HEK293 (cell line): ENCODE results near the gene ZNF319.

Experiments
- CTCF ChIA-PET: fragments of 350-600 bp; formaldehyde crosslinking; extraction: SDS; loops from one replicate; lab custom pipeline; 2021; ENCODE audit warnings: antibody characterized with exemption; lab: Yijun Ruan, JAX
- POLR2A ChIA-PET: fragments of 300-600 bp; formaldehyde crosslinking; extraction: SDS; loops from one replicate; lab custom pipeline; 2020; ENCODE audit warnings: antibody characterized with exemption, inconsistent platforms; lab: Yijun Ruan, JAX
- H3K27ac ChIP-seq: fragments of 200-500 bp; sonication (Bioruptor generic); 2 replicates; pipeline ENCODE4 v1.5.1; 2014; ENCODE audit warnings: low read depth, low read length, control low read depth, inconsistent platforms; ENCODE audit errors: extremely low read depth
- H3K36me3 ChIP-seq, 2 experiments: fragments of 200-500 bp in 1 of 2; sonication (Bioruptor generic) in 1 of 2; 1 replicate in 1 of 2; 2 replicates in 1 of 2; pipeline ENCODE4 v1.5.1; 2014 to 2017; ENCODE audit warnings: inconsistent platforms in 2 of 2, low read length in 2 of 2; ENCODE audit not compliant: control insufficient read depth in 2 of 2, insufficient read depth in 1 of 2
- H3K4me1 ChIP-seq: fragments of 200-500 bp; sonication (Bioruptor generic); 2 replicates; pipeline ENCODE4 v1.5.1; 2014; ENCODE audit warnings: mild to moderate bottlenecking, low read length, inconsistent platforms; ENCODE audit not compliant: control insufficient read depth, insufficient read depth
- H3K4me3 ChIP-seq: 2 replicates; pipeline ENCODE4 v1.5.1; 2011; ENCODE audit warnings: low read depth, mild to moderate bottlenecking, control low read depth, low read length, moderate library complexity
- H3K9me3 ChIP-seq: fragments of 200-500 bp; sonication (Bioruptor generic); 2 replicates; pipeline ENCODE4 v1.5.1; 2014; ENCODE audit warnings: low read depth, low read length, inconsistent platforms; ENCODE audit not compliant: control insufficient read depth, insufficient read depth
- MYNN ChIP-seq: fragments of 450-650 bp; formaldehyde crosslinking; IDR thresholded peaks from 2 replicates; pipeline ENCODE4 v1.5.1; 2016; ENCODE audit warnings: missing biosample characterization, missing genetic modification characterization, borderline replicate concordance
- YY1 ChIP-seq: fragments of 450-650 bp; formaldehyde crosslinking; IDR thresholded peaks from 2 replicates; pipeline ENCODE4 v1.5.1; 2018; ENCODE audit warnings: missing biosample characterization, missing genetic modification characterization
- ZFP3 ChIP-seq: fragments of 450-650 bp; formaldehyde crosslinking; IDR thresholded peaks from 2 replicates; pipeline ENCODE4 v1.5.1; 2016; ENCODE audit warnings: low read depth, missing biosample characterization, missing genetic modification characterization
- ZFP37 ChIP-seq: fragments of 450-650 bp; formaldehyde crosslinking; IDR thresholded peaks from 2 replicates; pipeline ENCODE4 v1.5.1; 2016; ENCODE audit warnings: missing biosample characterization, missing genetic modification characterization
- ZNF366 ChIP-seq: fragments of 450-650 bp; formaldehyde crosslinking; conservative IDR thresholded peaks from 2 replicates; pipeline ENCODE4 v1.5.1; 2016; ENCODE audit warnings: missing biosample characterization, missing genetic modification characterization
- ZNF433 ChIP-seq: fragments of 450-650 bp; formaldehyde crosslinking; IDR thresholded peaks from 2 replicates; pipeline ENCODE4 v1.5.1; 2016; ENCODE audit warnings: missing biosample characterization, missing genetic modification characterization, low read depth
- ZNF48 ChIP-seq: fragments of 450-650 bp; formaldehyde crosslinking; IDR thresholded peaks from 2 replicates; pipeline ENCODE4 v1.5.1; 2016; ENCODE audit warnings: missing biosample characterization, missing genetic modification characterization
- ZNF501 ChIP-seq: fragments of 450-650 bp; formaldehyde crosslinking; IDR thresholded peaks from 2 replicates; pipeline ENCODE4 v1.5.1; 2016; ENCODE audit warnings: missing biosample characterization, missing genetic modification characterization
- ZNF549 ChIP-seq: fragments of 450-650 bp; IDR thresholded peaks from 2 replicates; pipeline ENCODE4 v1.5.1; 2018; ENCODE audit warnings: missing biosample characterization, missing genetic modification characterization, mild to moderate bottlenecking, inconsistent platforms, moderate library complexity
- ZNF555 ChIP-seq: fragments of 450-650 bp; formaldehyde crosslinking; conservative IDR thresholded peaks from 2 replicates; pipeline ENCODE4 v1.5.1; 2017; ENCODE audit warnings: missing biosample characterization, mild to moderate bottlenecking, missing genetic modification characterization, inconsistent platforms
- ZNF629 ChIP-seq: fragments of 450-650 bp; formaldehyde crosslinking; IDR thresholded peaks from 2 replicates; pipeline ENCODE4 v1.5.1; 2017; ENCODE audit warnings: missing biosample characterization, missing genetic modification characterization
- ZNF664 ChIP-seq: fragments of 450-650 bp; formaldehyde crosslinking; IDR thresholded peaks from 2 replicates; pipeline ENCODE4 v1.5.1; 2016; ENCODE audit warnings: missing biosample characterization, missing genetic modification characterization
- ZNF777 ChIP-seq: fragments of 450-650 bp; formaldehyde crosslinking; IDR thresholded peaks from 2 replicates; pipeline ENCODE4 v1.5.1; 2017; ENCODE audit warnings: missing biosample characterization, missing genetic modification characterization, borderline replicate concordance
- ZNF792 ChIP-seq: fragments of 450-650 bp; formaldehyde crosslinking; IDR thresholded peaks from 2 replicates; pipeline ENCODE4 v1.5.1; 2016; ENCODE audit warnings: missing biosample characterization, missing genetic modification characterization
- TF ChIP-seq, protein P1 (sequence below): fragments of 450-650 bp; formaldehyde crosslinking; IDR thresholded peaks from 2 replicates; pipeline ENCODE4 v1.5.1; 2017; ENCODE audit warnings: missing biosample characterization, mild to moderate bottlenecking, missing genetic modification characterization, moderate library complexity
- TF ChIP-seq, protein P2 (sequence below): fragments of 450-650 bp; formaldehyde crosslinking; IDR thresholded peaks from 2 replicates; pipeline ENCODE4 v1.5.1; 2016; ENCODE audit warnings: missing biosample characterization, missing genetic modification characterization
- TF ChIP-seq, protein P3 (sequence below): fragments of 450-650 bp; formaldehyde crosslinking; IDR thresholded peaks from 2 replicates; pipeline ENCODE4 v1.5.1; 2016; ENCODE audit warnings: missing biosample characterization, missing genetic modification characterization

ZNF319 gene

DNA sequence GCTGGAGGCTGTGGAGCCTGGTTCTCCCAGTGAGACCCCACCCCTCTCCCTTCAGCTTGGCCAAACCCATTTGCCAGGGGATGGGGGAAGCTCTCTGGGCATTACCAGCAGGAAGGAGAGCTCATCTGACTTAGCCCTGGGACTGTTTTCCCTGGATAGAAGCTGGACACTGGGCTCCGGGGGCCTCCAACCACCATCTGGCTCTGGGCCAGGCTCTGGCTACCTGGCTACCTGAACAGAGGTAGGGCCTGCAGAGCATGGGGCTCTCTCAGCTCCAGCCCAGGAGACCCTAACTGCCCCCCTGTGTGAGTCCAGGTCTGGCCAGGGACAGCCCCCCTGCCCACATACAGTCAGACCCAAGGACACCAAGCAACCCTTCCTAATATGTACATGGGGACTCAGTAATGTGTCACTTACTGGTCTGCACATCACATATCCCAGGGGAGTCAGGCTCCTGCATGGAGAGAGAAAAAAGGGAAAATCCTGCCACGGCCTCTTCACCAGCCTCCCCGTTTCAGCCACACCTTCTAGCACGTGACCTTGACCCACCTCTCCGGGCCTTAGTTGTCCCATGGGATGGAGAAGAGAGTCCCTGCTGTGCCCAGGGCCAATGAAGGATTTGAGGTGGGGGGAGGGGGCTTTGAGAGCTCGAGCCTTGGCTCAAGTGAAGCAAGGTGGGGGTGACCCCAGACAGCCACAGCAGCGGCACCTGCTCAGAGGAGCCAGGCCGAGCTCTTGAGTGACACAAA is 43.4 kb downstream of the ZNF319 start:
- POLR2A ChIA-PET: no interaction called here
- Histone ChIP-seq H3K9me3 (no peaks in the 10 kb centered on the region), H3K4me1 (no peaks in the 10 kb centered on the region)
- TF ChIP-seq ZNF555 (tag by site-specific recombination): no peak
- no peak for TF ChIP-seq ZNF501 (tag by site-specific recombination)
- TF ChIP-seq, protein P1, sequence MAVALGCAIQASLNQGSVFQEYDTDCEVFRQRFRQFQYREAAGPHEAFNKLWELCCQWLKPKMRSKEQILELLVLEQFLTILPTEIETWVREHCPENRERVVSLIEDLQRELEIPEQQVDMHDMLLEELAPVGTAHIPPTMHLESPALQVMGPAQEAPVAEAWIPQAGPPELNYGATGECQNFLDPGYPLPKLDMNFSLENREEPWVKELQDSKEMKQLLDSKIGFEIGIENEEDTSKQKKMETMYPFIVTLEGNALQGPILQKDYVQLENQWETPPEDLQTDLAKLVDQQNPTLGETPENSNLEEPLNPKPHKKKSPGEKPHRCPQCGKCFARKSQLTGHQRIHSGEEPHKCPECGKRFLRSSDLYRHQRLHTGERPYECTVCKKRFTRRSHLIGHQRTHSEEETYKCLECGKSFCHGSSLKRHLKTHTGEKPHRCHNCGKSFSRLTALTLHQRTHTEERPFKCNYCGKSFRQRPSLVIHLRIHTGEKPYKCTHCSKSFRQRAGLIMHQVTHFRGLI (tag by site-specific recombination): no peak
- TF ChIP-seq YY1 (tag by site-specific recombination): no peak
- TF ChIP-seq ZNF366 (tag by site-specific recombination): no peak
- TF ChIP-seq MYNN (tag by site-specific recombination): no peak
- TF ChIP-seq ZFP37 (tag by site-specific recombination): no peak
- TF ChIP-seq, all 188 proteins: peak for 0
- Histone ChIP-seq H3K4me3 (no peak overlapping the region), H3K36me3 (no peaks in the 10 kb centered on the region), H3K27ac (no peak overlapping the region)
- CTCF ChIA-PET: interaction anchor here (0.9 kb wide), 1 partner anchor 12 kb away, joined by 3 read pairs; no protein-coding TSS in a partner anchor

DNA sequence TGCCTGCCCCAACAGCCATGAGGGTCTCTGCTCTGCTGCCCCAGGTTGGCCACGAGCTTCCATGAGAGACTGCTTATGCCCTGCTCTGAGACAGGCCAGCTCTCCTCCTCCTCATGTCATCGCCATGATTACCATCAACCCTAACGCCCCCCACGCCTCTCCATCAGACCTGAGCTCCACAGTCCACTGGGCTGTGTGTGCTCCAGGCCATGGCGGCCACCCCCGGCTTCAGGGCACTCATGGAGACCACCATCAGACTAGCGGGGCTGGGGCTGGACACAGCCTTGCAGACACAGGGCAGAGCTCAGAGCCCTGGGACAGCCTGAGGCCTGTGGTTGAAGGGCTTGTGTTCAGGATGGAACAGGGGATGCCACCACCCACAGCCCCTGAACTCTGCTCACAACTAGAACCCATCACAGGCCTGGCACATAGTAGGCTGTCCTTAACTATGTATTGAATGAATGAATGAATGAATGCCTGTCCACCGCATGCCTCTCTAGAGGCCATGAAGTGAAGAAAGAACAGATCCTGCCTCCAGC is 44.1 kb downstream of the ZNF319 start:
- Histone ChIP-seq H3K4me1 (no peaks in the 10 kb centered on the region), H3K27ac (no peak overlapping the region), H3K36me3 (no peaks in the 10 kb centered on the region), H3K4me3 (no peak overlapping the region), H3K9me3 (no peaks in the 10 kb centered on the region)
- CTCF ChIA-PET: no interaction called here
- TF ChIP-seq, protein P2, sequence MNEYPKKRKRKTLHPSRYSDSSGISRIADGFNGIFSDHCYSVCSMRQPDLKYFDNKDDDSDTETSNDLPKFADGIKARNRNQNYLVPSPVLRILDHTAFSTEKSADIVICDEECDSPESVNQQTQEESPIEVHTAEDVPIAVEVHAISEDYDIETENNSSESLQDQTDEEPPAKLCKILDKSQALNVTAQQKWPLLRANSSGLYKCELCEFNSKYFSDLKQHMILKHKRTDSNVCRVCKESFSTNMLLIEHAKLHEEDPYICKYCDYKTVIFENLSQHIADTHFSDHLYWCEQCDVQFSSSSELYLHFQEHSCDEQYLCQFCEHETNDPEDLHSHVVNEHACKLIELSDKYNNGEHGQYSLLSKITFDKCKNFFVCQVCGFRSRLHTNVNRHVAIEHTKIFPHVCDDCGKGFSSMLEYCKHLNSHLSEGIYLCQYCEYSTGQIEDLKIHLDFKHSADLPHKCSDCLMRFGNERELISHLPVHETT: no peak
- TF ChIP-seq ZFP3 (tag by site-specific recombination) (no peak), ZNF48 (tag by site-specific recombination) (no peak), ZNF549 (tag by site-specific recombination) (no peak), ZNF433 (no peak)
- TF ChIP-seq, protein P3, sequence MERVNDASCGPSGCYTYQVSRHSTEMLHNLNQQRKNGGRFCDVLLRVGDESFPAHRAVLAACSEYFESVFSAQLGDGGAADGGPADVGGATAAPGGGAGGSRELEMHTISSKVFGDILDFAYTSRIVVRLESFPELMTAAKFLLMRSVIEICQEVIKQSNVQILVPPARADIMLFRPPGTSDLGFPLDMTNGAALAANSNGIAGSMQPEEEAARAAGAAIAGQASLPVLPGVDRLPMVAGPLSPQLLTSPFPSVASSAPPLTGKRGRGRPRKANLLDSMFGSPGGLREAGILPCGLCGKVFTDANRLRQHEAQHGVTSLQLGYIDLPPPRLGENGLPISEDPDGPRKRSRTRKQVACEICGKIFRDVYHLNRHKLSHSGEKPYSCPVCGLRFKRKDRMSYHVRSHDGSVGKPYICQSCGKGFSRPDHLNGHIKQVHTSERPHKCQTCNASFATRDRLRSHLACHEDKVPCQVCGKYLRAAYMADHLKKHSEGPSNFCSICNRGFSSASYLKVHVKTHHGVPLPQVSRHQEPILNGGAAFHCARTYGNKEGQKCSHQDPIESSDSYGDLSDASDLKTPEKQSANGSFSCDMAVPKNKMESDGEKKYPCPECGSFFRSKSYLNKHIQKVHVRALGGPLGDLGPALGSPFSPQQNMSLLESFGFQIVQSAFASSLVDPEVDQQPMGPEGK (tag by site-specific recombination): no peak
- POLR2A ChIA-PET: no interaction called here

DNA sequence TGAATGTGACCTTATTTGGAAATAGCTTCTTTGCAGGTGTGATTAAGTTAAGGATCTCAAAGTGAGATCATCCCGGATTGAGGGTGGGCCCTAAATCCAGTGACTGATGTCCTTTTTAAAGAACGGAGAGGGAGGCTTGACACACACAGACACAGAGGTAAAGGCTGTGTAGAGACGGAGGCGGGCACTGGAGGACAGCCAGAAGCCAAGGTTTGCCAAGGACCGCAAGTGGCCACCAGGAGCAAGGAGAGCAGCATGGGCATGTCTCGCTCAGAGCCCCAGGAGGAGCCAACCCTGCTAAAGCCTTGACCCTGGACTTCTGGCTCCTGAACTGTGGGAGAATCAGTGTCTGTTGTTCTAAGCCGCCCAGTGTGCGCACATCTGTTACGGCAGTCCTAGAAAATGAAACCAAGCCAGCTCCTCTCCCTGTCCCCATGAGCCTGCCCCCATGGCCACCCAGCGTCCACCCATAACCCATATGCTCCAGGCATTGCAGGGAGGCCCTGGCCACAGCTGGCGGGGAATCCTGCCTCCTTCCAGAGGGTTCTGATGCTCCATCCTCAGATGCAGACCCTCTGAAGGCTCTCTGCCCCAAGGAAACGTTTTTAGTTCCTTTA is 44.8 kb downstream of the ZNF319 start:
- CTCF ChIA-PET: no interaction called here
- Histone ChIP-seq H3K36me3 (no peaks in the 10 kb centered on the region), H3K9me3 (no peaks in the 10 kb centered on the region), H3K27ac (no peak overlapping the region), H3K4me3 (no peak overlapping the region), H3K4me1 (no peaks in the 10 kb centered on the region)
- POLR2A ChIA-PET: interaction anchor here (0.5 kb wide), 1 partner anchor 98 kb away, joined by 3 read pairs; no protein-coding TSS in a partner anchor
- TF ChIP-seq ZNF777 (no peak), ZNF664 (no peak), ZNF629 (tag by site-specific recombination) (no peak), ZNF792 (tag by site-specific recombination) (no peak)
